HG03095 (cell line): Measurements from ENCODE around the gene PSMD13.

Experiments used
- ATAC-seq: cut with Tn5 transposase; IDR thresholded peaks from one replicate; pipeline ENCODE4 v1.9.1; 2021; ENCODE audit warnings: moderate library complexity; ENCODE audit not compliant: unreplicated experiment

The PSMD13 gene

GRCh38 chr11:241634-242033 is 4.9 kb downstream of the PSMD13 start:
- no peak for ATAC-seq

GRCh38 chr11:244376-244775 is 7.6 kb downstream of the PSMD13 start:
- no peak for ATAC-seq

- no peak for ATAC-seq
Observed at GRCh38 chr11:249062-249461, 12.3 kb downstream of the PSMD13 start.

- ATAC-seq, result no peak
Observed at GRCh38 chr11:250274-250673, 13.5 kb downstream of the PSMD13 start.

- ATAC-seq, result no peak
Observed at GRCh38 chr11:250740-251299, 14.0 kb downstream of the PSMD13 start.

GRCh38 chr11:251550-251949 is 14.8 kb downstream of the PSMD13 start:
- ATAC-seq, result no peak

GRCh38 chr11:252666-253065 is 15.9 kb downstream of the PSMD13 start:
- ATAC-seq, result no peak

GRCh38 chr11:253160-253885 is 16.5 kb downstream of the PSMD13 start:
- ATAC-seq, result no peak

- no peak for ATAC-seq
Observed at GRCh38 chr11:253886-254270, 17.1 kb downstream of the PSMD13 start.

- ATAC-seq, result no peak
Observed at GRCh38 chr11:255176-255575, 18.4 kb downstream of the PSMD13 start.

GRCh38 chr11:255816-256215 is 19.0 kb downstream of the PSMD13 start:
- no peak for ATAC-seq

- no peak for ATAC-seq
Observed at GRCh38 chr11:256952-257737, 20.4 kb downstream of the PSMD13 start.

GRCh38 chr11:257766-258493 is 21.2 kb downstream of the PSMD13 start:
- ATAC-seq, result no peak

GRCh38 chr11:259413-259812 is 22.6 kb downstream of the PSMD13 start:
- no peak for ATAC-seq

GRCh38 chr11:261624-262023 is 24.8 kb downstream of the PSMD13 start:
- ATAC-seq, result no peak

- no peak for ATAC-seq
Observed at GRCh38 chr11:266676-267439, 30.1 kb downstream of the PSMD13 start.

- ATAC-seq, result no peak
Observed at GRCh38 chr11:267491-267994, 30.8 kb downstream of the PSMD13 start.

- peak; percentile 31 for ATAC-seq
Observed at GRCh38 chr11:268716-269145, 32.0 kb downstream of the PSMD13 start.

GRCh38 chr11:269146-269890 is 32.5 kb downstream of the PSMD13 start:
- ATAC-seq, result peak; percentile 67
